Heart left ventricle (tissue), 13 donors: Measurements from ENCODE around the gene EIF4G3.

Experiments used
- CTCF ChIP-seq, 12 donors: fragments of 200-600 bp; sonication (generic) in 4 of 12; IDR thresholded peaks; one replicate each; pipeline versions ENCODE4 v1.5.0 to v1.8.0; 2018 to 2022; ENCODE audit warnings: antibody characterized with exemption in 12 of 12, mild to moderate bottlenecking in 5 of 12
- POLR2A ChIP-seq, 2 donors: fragments of 450-650 bp; IDR thresholded peaks; one replicate each; pipeline ENCODE4 v1.6.1; 2017; ENCODE audit warnings: antibody characterized with exemption in 2 of 2, mild to moderate bottlenecking in 2 of 2, moderate library complexity in 2 of 2
- donor health status: ischemic (EF 13 %, LVEDD 7.1; RV severe dilation, severe dysfunction).
- donor health status: DM: no; HTN: yes; CAD: no.
- donor health status: DM: no; HTN: no; CAD: no.
- donor health status: ischemic (EF 25% LVEDD 6.9; RV normal size, moderate dysfunction).
- donor health status: ischemic (EF 25% LVEDD 5.7; RV mildly dilated, moderate dysfunction).
- donor health status: ischemic (EF 35%, LVEDD 5.7; RV mildly dilated, moderate dysfunction).
- donor health status: nonischemic (EF 11% LVEDD 7.7; RV severe dilation, severe dysfunction).
- donor health status: DM: yes; HTN: yes; CAD: no.
- donor health status: PGD.
- donor health status: ischemic (EF 29% LVEDD 5.4; RV normal size, mild dysfunction).
- donor health status: nonischemic (EF 23%, LVEDD 6.1; RV moderate dilation, normal function).

GRCh38 chr1:21205416-21205815 lies 28.7 kb upstream of the EIF4G3 start:
- TF ChIP-seq CTCF (IDR thresholded peaks at IDR 0.05) (no peak), POLR2A (IDR thresholded peaks at IDR 0.05) (no peak)
